Esophagus muscularis mucosa (tissue), 4 donors: ENCODE data around the gene CDH4. TPM values are rescaled to one million over a fixed set of nuclear protein-coding genes. Genes with fewer than 3 reads are reported as not detected.

Source experiments
- DNase-seq: peaks from one replicate; pipeline ENCODE4 v3.0.0-alpha.2; 2017; ENCODE audit errors: extremely low spot score
- H3K27ac ChIP-seq, 4 donors: fragments of 200-600 bp; sonication (generic); replicated peaks in 1 of 4; 1 replicate in 3 of 4; 2 replicates in 1 of 4; pipeline ENCODE4 v1.5.1; 2016 to 2019; ENCODE audit warnings: mild to moderate bottlenecking in 1 of 4
- H3K27me3 ChIP-seq, 4 donors: fragments of 200-600 bp; sonication (generic); one replicate each; pipeline versions ENCODE4 v1.5.1 to v1.6.0; 2016 to 2019
- H3K36me3 ChIP-seq, 4 donors: fragments of 200-600 bp; sonication (generic); one replicate each; pipeline ENCODE4 v1.5.1; 2016 to 2019
- H3K4me1 ChIP-seq, 4 donors: fragments of 200-600 bp; sonication (generic); one replicate each; pipeline ENCODE4 v1.5.1; 2016 to 2019
- H3K4me3 ChIP-seq, 4 donors: fragments of 200-600 bp; sonication (generic); 1 replicate in 2 of 4; 2 replicates in 2 of 4; pipeline ENCODE4 v1.5.1; 2016 to 2019; ENCODE audit warnings: mild to moderate bottlenecking in 4 of 4, moderate library complexity in 1 of 4
- H3K9me3 ChIP-seq, 4 donors: fragments of 200-600 bp; sonication (generic); 1 replicate in 3 of 4; 2 replicates in 1 of 4; pipeline ENCODE4 v1.5.1; 2016 to 2019
- EP300 ChIP-seq: sonication (generic); formaldehyde crosslinking; IDR thresholded peaks from one replicate; pipeline ENCODE4 v1.6.1; 2017; ENCODE audit warnings: antibody characterized with exemption
- POLR2A ChIP-seq: fragments of 450-650 bp; IDR thresholded peaks from one replicate; pipeline ENCODE4 v1.6.1; 2017; ENCODE audit warnings: antibody characterized with exemption, moderate library complexity, mild to moderate bottlenecking, low read depth
- POLR2AphosphoS5 ChIP-seq, 2 donors: sonication (generic); formaldehyde crosslinking; IDR thresholded peaks; one replicate each; pipeline ENCODE4 v1.6.1; 2017; ENCODE audit warnings: antibody characterized with exemption in 2 of 2
- WGBS: methylation state at CpG from one replicate; pipeline ENCODE4 v1.1.5; 2018; 5-methylcytosine and 5-hydroxymethylcytosine counted together
- intact Hi-C: fragments of 100-400 bp; cut with DNase I; formaldehyde crosslinking; loops from one replicate; pipeline ENCODE4 v1.15.1; 2023
- total RNA-seq, 4 donors: library from RNA; depleted of rRNA; stranded (reverse); fragments of >200 nt; gene quantifications; one replicate each; pipeline versions ENCODE4 v1.1.0 to v1.2.1, GENCODE V29; 2016
- TF ChIP-seq, protein P1 (sequence below), 3 experiments: fragments of 200-600 bp in 2 of 3; fragments of 450-650 bp in 1 of 3; sonication (generic) in 2 of 3; IDR thresholded peaks; one replicate each; pipeline ENCODE4 v1.5.1; 2017 to 2019; ENCODE audit warnings: antibody characterized with exemption in 3 of 3, mild to moderate bottlenecking in 2 of 3, moderate library complexity in 1 of 3

Gene CDH4
- total RNA-seq, 4 donors from 2014 or later, result 0.42 to 1.3 (median 0.48) TPM

DNA sequence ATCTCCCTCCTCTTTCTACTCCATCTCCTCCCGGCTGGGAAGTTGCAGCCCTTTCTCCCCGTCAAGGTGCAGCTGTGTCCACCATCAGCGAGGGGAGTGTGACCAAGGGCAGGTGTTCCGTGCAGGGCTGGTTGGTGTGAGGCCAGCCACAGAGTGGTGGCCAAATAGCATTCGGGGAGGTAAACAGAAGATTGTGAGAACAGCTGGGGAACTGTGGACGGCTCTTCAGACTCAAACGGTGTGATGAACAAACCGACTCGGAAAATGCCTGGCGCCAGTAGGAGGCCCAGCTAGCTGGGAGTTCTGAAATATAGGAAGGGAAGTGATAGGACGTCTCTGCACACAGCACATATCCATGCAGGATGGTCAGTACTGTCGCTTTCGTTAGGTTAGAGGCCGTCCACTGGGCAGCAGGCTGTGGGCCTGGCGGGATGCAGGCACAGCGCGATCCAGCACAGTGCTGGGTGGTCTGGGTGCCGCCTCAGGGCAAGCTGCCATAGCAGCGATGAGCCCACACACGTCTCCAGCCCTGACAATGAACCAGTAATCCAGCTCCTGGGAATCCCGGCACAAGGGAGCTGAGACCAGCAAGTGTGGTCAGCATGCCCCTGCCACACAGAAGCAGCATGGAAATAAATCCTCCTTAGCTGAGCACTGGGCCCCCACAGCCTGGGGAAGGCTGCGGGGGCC lies 555.6 kb downstream of the CDH4 start:
- Histone ChIP-seq H3K9me3 (no peaks in the 10 kb centered on the region), H3K27ac (no peak overlapping the region), H3K36me3 (no peaks in the 10 kb centered on the region), H3K4me3 (no peak overlapping the region), H3K4me1 (peaks cover 0 to 19% (median 16%) of the 10 kb centered on the region in 4 donors), H3K27me3 (peaks cover 0 to 56% (median 0%) of the 10 kb centered on the region in 4 donors)
- TF ChIP-seq EP300, result no peak
- TF ChIP-seq POLR2A, result no peak
- no peak for TF ChIP-seq POLR2AphosphoS5 (IDR thresholded peaks at IDR 0.05)
- DNase-seq, result no peak
- intact Hi-C loops, result no loop called here
- WGBS, result 90% methylated on average over 21 of the region's 22 CpGs

- WGBS, result 61% methylated on average over 13 of the region's 13 CpGs
- no peaks in the 10 kb centered on the region for H3K36me3 ChIP-seq
- H3K4me1 ChIP-seq, result peaks cover 0 to 11% (median 9%) of the 10 kb centered on the region in 4 donors
- H3K4me3 ChIP-seq, result no peak overlapping the region
- intact Hi-C loops, result no loop called here
- TF ChIP-seq EP300 (no peak), POLR2AphosphoS5 (IDR thresholded peaks at IDR 0.05) (no peak), POLR2A (no peak)
- TF ChIP-seq, protein P1, sequence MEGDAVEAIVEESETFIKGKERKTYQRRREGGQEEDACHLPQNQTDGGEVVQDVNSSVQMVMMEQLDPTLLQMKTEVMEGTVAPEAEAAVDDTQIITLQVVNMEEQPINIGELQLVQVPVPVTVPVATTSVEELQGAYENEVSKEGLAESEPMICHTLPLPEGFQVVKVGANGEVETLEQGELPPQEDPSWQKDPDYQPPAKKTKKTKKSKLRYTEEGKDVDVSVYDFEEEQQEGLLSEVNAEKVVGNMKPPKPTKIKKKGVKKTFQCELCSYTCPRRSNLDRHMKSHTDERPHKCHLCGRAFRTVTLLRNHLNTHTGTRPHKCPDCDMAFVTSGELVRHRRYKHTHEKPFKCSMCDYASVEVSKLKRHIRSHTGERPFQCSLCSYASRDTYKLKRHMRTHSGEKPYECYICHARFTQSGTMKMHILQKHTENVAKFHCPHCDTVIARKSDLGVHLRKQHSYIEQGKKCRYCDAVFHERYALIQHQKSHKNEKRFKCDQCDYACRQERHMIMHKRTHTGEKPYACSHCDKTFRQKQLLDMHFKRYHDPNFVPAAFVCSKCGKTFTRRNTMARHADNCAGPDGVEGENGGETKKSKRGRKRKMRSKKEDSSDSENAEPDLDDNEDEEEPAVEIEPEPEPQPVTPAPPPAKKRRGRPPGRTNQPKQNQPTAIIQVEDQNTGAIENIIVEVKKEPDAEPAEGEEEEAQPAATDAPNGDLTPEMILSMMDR (IDR thresholded peaks at IDR 0.05), result no peak
- H3K27me3 ChIP-seq, result peaks cover 0 to 54% (median 0%) of the 10 kb centered on the region in 4 donors
- no peaks in the 10 kb centered on the region for H3K9me3 ChIP-seq
- H3K27ac ChIP-seq, result no peak overlapping the region
- no peak for DNase-seq
Measured at GRCh38 chr20:61808447-61808846, 556.4 kb downstream of the CDH4 start.

- no peaks in the 10 kb centered on the region for H3K36me3 ChIP-seq
- DNase-seq, result no peak
- no peak overlapping the region for H3K4me3 ChIP-seq
- peaks cover 0 to 4% (median 1%) of the 10 kb centered on the region in 4 donors for H3K4me1 ChIP-seq
- H3K27me3 ChIP-seq, result peaks cover 0 to 51% (median 0%) of the 10 kb centered on the region in 4 donors
- TF ChIP-seq, protein P1 (IDR thresholded peaks at IDR 0.05), result no peak
- no peak for TF ChIP-seq POLR2AphosphoS5 (IDR thresholded peaks at IDR 0.05)
- no peak for TF ChIP-seq EP300
- no peak for TF ChIP-seq POLR2A
- H3K27ac ChIP-seq, result no peak overlapping the region
- intact Hi-C loops, result no loop called here
- 92% methylated on average over 23 of the region's 25 CpGs for WGBS
- no peaks in the 10 kb centered on the region for H3K9me3 ChIP-seq
Measured at GRCh38 chr20:61809006-61809770, 557.1 kb downstream of the CDH4 start.

- Histone ChIP-seq H3K4me1 (no peaks in the 10 kb centered on the region), H3K27me3 (peaks cover 0 to 45% (median 0%) of the 10 kb centered on the region in 4 donors), H3K27ac (no peak overlapping the region), H3K9me3 (no peaks in the 10 kb centered on the region), H3K36me3 (no peaks in the 10 kb centered on the region), H3K4me3 (no peak overlapping the region)
- no peak for DNase-seq
- intact Hi-C loops, result no loop called here
- WGBS, result 89% methylated on average over 20 of the region's 22 CpGs
- TF ChIP-seq POLR2AphosphoS5 (IDR thresholded peaks at IDR 0.05) (no peak), POLR2A (no peak), EP300 (no peak)
- TF ChIP-seq, protein P1 (IDR thresholded peaks at IDR 0.05), result no peak
Measured at GRCh38 chr20:61810066-61810737, 558.1 kb downstream of the CDH4 start.

DNA sequence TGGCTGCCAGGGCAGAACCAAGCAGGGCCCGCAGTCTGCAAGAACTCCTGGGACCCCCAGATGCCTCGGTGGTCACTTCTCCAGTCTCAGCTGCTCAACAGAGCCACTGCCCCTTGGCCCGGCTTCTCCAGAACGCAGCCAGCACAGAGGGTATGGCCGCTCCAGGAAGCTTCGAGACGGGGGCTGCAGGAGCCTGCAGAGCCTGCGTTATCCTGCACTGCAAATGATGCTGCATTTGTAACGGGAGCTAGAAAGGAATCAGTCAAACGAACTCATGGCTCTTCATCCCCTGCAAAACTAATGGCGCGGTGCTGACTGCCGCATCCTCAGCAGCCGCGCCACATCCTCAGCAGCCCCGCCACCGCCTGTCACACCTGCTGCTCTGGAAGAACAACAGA lies 558.7 kb downstream of the CDH4 start:
- intact Hi-C loops, result no loop called here
- no peak overlapping the region for H3K4me3 ChIP-seq
- TF ChIP-seq EP300 (no peak), POLR2AphosphoS5 (IDR thresholded peaks at IDR 0.05) (no peak), POLR2A (no peak)
- TF ChIP-seq, protein P1 (IDR thresholded peaks at IDR 0.05), result no peak
- H3K27ac ChIP-seq, result no peak overlapping the region
- peaks cover 0 to 40% (median 0%) of the 10 kb centered on the region in 4 donors for H3K27me3 ChIP-seq
- DNase-seq, result no peak
- no peaks in the 10 kb centered on the region for H3K9me3 ChIP-seq
- H3K36me3 ChIP-seq, result no peaks in the 10 kb centered on the region
- no peaks in the 10 kb centered on the region for H3K4me1 ChIP-seq
- WGBS, result 82% methylated on average over 16 of the region's 17 CpGs
